GM11168 (cell line): ENCODE results near the gene MAP3K10.

ENCODE experiments used
- in situ Hi-C: fragments of 300-500 bp; cut with MboI; formaldehyde crosslinking; loops from one replicate; pipeline ENCODE4 v1.12.0; 2022; ENCODE audit warnings: low sequenced_read_pairs; ENCODE audit not compliant: unreplicated experiment

MAP3K10 gene

GRCh38 chr19:40231544-40232424, 40.6 kb downstream of the MAP3K10 start:
- in situ Hi-C loops: no loop called here

- in situ Hi-C loops: no loop called here
These were observed 41.3 kb downstream of the MAP3K10 start for GRCh38 chr19:40232479-40232878.

- in situ Hi-C loops: no loop called here
These were observed 42.0 kb downstream of the MAP3K10 start for GRCh38 chr19:40232949-40233810.

- in situ Hi-C loops: no loop called here
These were observed 42.7 kb downstream of the MAP3K10 start for GRCh38 chr19:40233811-40234389.

GRCh38 chr19:40234429-40235237, 43.4 kb downstream of the MAP3K10 start:
- in situ Hi-C loops: no loop called here

- in situ Hi-C loops: no loop called here
These were observed 44.2 kb downstream of the MAP3K10 start for GRCh38 chr19:40235238-40236025.

- in situ Hi-C loops: no loop called here
These were observed 44.8 kb downstream of the MAP3K10 start for GRCh38 chr19:40236026-40236355.

- in situ Hi-C loops: no loop called here
These were observed 45.1 kb downstream of the MAP3K10 start for GRCh38 chr19:40236366-40236765.

GRCh38 chr19:40237791-40238190, 46.6 kb downstream of the MAP3K10 start:
- in situ Hi-C loops: no loop called here

GRCh38 chr19:40238775-40239174, 47.5 kb downstream of the MAP3K10 start:
- in situ Hi-C loops: no loop called here

- in situ Hi-C loops: no loop called here
These were observed 48.4 kb downstream of the MAP3K10 start for GRCh38 chr19:40239415-40240226.

GRCh38 chr19:40240332-40240731, 49.1 kb downstream of the MAP3K10 start:
- in situ Hi-C loops: no loop called here

- in situ Hi-C loops: no loop called here
These were observed 50.0 kb downstream of the MAP3K10 start for GRCh38 chr19:40241125-40241808.

- in situ Hi-C loops: no loop called here
These were observed 50.7 kb downstream of the MAP3K10 start for GRCh38 chr19:40241809-40242384.

GRCh38 chr19:40242480-40242879, 51.3 kb downstream of the MAP3K10 start:
- in situ Hi-C loops: no loop called here

GRCh38 chr19:40243181-40243580, 52.0 kb downstream of the MAP3K10 start:
- in situ Hi-C loops: no loop called here

GRCh38 chr19:40244579-40245317, 53.5 kb downstream of the MAP3K10 start:
- in situ Hi-C loops: no loop called here
